ENCODE results near the gene CHRNA4. TPM values are rescaled to one million over a fixed set of nuclear protein-coding genes. Genes with fewer than 3 reads are reported as not detected.

The CHRNA4 gene
- total and polyA plus RNA-seq, 5 donors from 2014 or later: not detected

DNA sequence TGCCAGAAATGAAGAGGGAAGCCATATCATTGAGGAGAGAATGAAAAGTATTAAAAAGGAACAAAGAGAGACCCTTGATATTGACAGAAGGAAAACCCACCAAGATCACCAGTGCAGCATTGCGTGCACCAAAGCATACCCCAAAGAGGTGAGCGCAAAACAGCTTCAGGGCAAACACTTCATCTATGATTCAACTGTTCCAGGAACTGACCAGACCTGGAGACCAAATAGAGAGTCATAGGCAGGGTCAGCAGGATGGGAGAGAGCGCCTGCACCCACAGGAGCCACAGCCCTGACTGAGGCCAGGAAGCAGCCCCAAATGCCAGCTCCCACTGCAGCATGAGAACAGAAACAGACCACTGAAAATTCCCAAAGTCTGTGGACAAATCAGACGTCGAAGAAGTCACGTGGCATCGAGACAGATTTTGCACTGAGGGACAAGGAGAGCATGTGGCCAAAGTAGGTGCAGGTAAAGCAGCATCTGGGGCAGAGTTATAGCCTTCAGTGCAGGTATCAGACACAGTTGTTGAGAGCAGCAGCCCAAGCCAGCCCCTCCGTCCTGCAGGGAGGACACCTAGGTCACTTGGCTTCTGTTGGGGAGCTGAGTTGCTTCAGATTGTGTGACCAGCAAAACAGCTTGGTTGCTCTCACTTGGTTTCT lies 29.3 kb downstream of the CHRNA4 start:
- no peak for ATAC-seq (ENCODE audit: low read depth in 2 of 2)
- Histone ChIP-seq H3K36me3 (ENCODE audit: control insufficient read depth, insufficient read depth, low read length) (no peaks in the 10 kb centered on the region), H3K4me1 (ENCODE audit: control insufficient read depth, insufficient read depth, low read length, poor library complexity, severe bottlenecking) (no peaks in the 10 kb centered on the region), H3K4me3 (ENCODE audit: low read depth, low read length) (no peak overlapping the region), H3K27me3 (ENCODE audit: control insufficient read depth, insufficient read depth, low read length) (peaks cover 2% of the 10 kb centered on the region), H3K27ac (ENCODE audit: insufficient read depth, low read length, poor library complexity, severe bottlenecking) (no peak overlapping the region), H3K9me3 (ENCODE audit: control insufficient read depth in 2 of 2, low read length in 2 of 2) (peaks cover 7 to 14% of the 10 kb centered on the region in 2 experiments)
- peaks cover 0 to 18% (median 5%) of the 10 kb centered on the region in 7 donors for H3K9me3 Mint-ChIP-seq
- H3K27me3 Mint-ChIP-seq: peaks cover 8% of the 10 kb centered on the region
- no peak overlapping the region for H3K4me3 Mint-ChIP-seq
- H3K36me3 Mint-ChIP-seq: peaks cover 6% of the 10 kb centered on the region
- H3K4me1 Mint-ChIP-seq: peaks cover 0 to 4% (median 0%) of the 10 kb centered on the region in 4 donors
- no peak overlapping the region for H3K27ac Mint-ChIP-seq
- no peak for DNase-seq

DNA sequence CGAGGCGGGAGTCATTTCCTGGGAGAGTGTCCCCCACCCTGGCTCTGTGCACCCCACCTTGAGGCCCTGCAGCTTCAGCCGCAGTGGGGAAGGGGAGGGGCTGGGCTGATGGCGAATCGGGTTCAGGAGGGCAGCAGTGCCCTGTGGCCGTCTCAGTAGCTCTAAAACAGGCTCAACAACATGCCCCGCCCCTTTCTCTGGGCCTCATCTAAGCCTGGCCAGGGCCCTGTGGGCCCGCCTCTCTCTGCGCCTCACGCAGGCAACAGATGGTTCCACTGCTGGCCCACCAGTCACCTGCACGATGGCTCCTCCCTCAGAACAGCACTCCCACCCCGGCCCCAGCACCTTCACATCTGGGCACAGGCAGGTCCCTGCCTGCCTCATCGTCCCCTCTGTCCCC lies 30.2 kb downstream of the CHRNA4 start:
- Mint-ChIP-seq H3K27me3 (peaks cover 8% of the 10 kb centered on the region), H3K9me3 (peaks cover 0 to 19% (median 5%) of the 10 kb centered on the region in 7 donors), H3K27ac (no peak overlapping the region), H3K4me1 (peaks cover 0 to 5% (median 0%) of the 10 kb centered on the region in 4 donors), H3K4me3 (no peak overlapping the region), H3K36me3 (peaks cover 6% of the 10 kb centered on the region)
- H3K27me3 ChIP-seq (ENCODE audit: control insufficient read depth, insufficient read depth, low read length): no peaks in the 10 kb centered on the region
- H3K36me3 ChIP-seq (ENCODE audit: control insufficient read depth, insufficient read depth, low read length): no peaks in the 10 kb centered on the region
- H3K4me1 ChIP-seq (ENCODE audit: control insufficient read depth, insufficient read depth, low read length, poor library complexity, severe bottlenecking): peaks cover 9% of the 10 kb centered on the region
- H3K27ac ChIP-seq (ENCODE audit: insufficient read depth, low read length, poor library complexity, severe bottlenecking): no peak overlapping the region
- H3K9me3 ChIP-seq (ENCODE audit: control insufficient read depth in 2 of 2, low read length in 2 of 2): peaks cover 7 to 21% of the 10 kb centered on the region in 2 experiments
- no peak overlapping the region for H3K4me3 ChIP-seq (ENCODE audit: low read depth, low read length)
- no peak for ATAC-seq (ENCODE audit: low read depth in 2 of 2)
- DNase-seq: no peak

DNA sequence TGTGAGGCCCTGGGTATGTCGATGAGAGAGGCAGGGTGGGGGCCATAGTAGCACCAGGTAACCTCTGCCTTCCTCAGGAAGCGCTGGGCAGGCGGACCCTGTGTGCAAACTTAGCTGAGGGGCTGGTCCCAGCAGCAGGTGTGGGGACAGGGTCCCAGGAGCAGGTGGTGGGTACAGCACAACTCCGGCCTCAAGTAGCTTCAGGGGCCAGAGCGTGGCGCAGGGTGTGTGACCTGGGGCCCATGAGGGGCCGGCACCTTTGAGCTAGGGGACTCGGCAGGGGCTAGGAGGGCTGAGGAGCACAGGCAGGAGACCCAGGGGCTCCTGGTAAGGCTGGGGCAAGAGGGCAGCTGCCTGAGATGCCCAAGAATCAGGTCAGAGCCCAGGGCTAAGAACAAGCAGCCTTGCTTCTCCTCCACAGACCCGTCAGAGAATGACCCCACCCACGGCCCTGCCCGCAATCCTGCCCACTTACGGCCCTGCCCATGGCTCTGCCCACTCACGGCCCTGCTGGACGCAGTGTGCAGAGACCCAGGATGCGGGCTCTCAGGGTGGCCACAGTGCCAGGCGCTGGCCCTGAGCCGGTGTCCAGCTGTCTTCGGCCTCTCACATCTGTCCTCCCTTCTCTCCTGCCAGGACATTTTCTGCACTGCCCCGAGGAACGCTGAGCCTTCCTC lies 30.9 kb downstream of the CHRNA4 start:
- Histone ChIP-seq H3K27me3 (ENCODE audit: control insufficient read depth, insufficient read depth, low read length) (no peaks in the 10 kb centered on the region), H3K36me3 (ENCODE audit: control insufficient read depth, insufficient read depth, low read length) (no peaks in the 10 kb centered on the region), H3K4me1 (ENCODE audit: control insufficient read depth, insufficient read depth, low read length, poor library complexity, severe bottlenecking) (peaks cover 9% of the 10 kb centered on the region), H3K9me3 (ENCODE audit: control insufficient read depth in 2 of 2, low read length in 2 of 2) (peaks cover 7 to 21% of the 10 kb centered on the region in 2 experiments), H3K27ac (ENCODE audit: insufficient read depth, low read length, poor library complexity, severe bottlenecking) (no peak overlapping the region), H3K4me3 (ENCODE audit: low read depth, low read length) (no peak overlapping the region)
- Mint-ChIP-seq H3K36me3 (peaks cover 6% of the 10 kb centered on the region), H3K27me3 (peaks cover 8% of the 10 kb centered on the region), H3K9me3 (peaks cover 0 to 19% (median 5%) of the 10 kb centered on the region in 7 donors), H3K4me3 (no peak overlapping the region), H3K4me1 (peaks cover 0 to 5% (median 0%) of the 10 kb centered on the region in 4 donors), H3K27ac (no peak overlapping the region)
- no peak for ATAC-seq (ENCODE audit: low read depth in 2 of 2)
- DNase-seq: no peak

DNA sequence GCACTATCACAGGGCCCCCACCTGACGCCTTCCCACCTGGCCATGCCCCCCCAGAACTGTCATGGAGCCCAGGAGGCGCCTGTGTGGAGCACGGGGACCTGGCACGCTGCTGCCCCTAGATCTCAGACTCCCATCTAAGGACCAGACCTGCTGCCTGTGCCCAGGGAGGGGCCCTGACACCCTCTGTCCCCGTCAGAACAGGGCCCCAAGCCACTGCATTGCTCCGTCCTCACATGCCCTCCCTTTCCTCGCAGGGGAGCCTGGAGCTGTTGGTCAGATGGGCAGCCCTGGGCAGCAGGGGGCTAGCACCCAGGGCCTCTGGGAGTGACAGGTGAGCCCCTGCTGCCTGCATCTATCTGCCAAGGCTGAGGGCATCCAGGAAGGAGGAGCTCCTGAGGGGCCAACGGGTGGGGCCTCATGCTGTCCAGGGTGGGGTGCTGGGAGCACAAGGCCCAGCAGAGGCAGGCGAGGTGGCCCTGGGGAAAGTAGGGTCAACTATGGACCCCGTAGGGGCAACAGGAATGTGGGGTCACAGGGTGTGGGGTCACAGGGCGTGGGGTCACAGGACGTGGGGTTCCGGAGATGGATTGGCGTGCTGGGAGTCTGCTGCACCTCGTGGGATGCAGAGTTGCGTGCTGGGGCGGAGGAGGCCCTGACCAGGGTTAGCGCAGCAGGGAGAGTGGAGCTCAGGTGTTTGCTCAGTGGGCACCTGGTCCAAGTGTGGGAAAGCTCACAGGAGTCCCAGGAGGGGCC lies 31.6 kb downstream of the CHRNA4 start:
- Histone ChIP-seq H3K27ac (ENCODE audit: insufficient read depth, low read length, poor library complexity, severe bottlenecking) (no peak overlapping the region), H3K27me3 (ENCODE audit: control insufficient read depth, insufficient read depth, low read length) (no peaks in the 10 kb centered on the region), H3K4me1 (ENCODE audit: control insufficient read depth, insufficient read depth, low read length, poor library complexity, severe bottlenecking) (peaks cover 9% of the 10 kb centered on the region), H3K9me3 (ENCODE audit: control insufficient read depth in 2 of 2, low read length in 2 of 2) (peaks cover 7 to 21% of the 10 kb centered on the region in 2 experiments), H3K4me3 (ENCODE audit: low read depth, low read length) (no peak overlapping the region), H3K36me3 (ENCODE audit: control insufficient read depth, insufficient read depth, low read length) (no peaks in the 10 kb centered on the region)
- Mint-ChIP-seq H3K4me3 (no peak overlapping the region), H3K36me3 (peaks cover 6% of the 10 kb centered on the region), H3K4me1 (peaks cover 0 to 5% (median 0%) of the 10 kb centered on the region in 4 donors), H3K27me3 (peaks cover 8% of the 10 kb centered on the region), H3K27ac (no peak overlapping the region), H3K9me3 (peaks cover 0 to 19% (median 5%) of the 10 kb centered on the region in 7 donors)
- ATAC-seq (ENCODE audit: low read depth in 2 of 2) (no peak), DNase-seq (no peak)

DNA sequence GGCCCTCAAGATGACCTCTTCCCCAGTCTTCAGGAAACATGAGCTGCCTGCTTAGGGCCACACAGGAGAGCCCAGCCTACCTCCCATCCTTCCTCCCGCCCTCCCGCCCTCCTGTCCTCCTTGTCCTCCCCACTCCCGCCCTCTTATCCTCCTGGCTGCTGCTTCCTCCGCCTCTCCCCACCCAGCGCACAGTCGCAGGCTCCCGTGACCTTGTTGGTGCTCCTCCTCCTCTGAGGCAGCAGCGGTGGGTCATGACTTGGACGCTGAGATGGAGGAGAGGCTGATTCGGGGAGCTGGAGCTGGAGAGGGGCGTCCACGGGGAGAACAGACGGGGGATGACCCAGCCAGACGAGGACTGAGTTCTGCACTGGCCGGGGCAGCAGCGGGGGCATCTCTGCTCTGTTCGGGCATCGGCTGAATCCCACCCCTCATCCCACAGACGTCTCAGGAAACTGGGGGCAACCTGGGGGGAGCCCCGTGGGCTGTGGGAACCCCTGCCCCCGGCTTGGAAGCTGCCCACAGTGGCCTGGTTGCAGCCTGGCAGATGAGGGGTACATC lies 32.4 kb downstream of the CHRNA4 start:
- Histone ChIP-seq H3K27ac (ENCODE audit: insufficient read depth, low read length, poor library complexity, severe bottlenecking) (no peak overlapping the region), H3K27me3 (ENCODE audit: control insufficient read depth, insufficient read depth, low read length) (no peaks in the 10 kb centered on the region), H3K4me1 (ENCODE audit: control insufficient read depth, insufficient read depth, low read length, poor library complexity, severe bottlenecking) (peaks cover 9% of the 10 kb centered on the region), H3K36me3 (ENCODE audit: control insufficient read depth, insufficient read depth, low read length) (no peaks in the 10 kb centered on the region), H3K9me3 (ENCODE audit: control insufficient read depth in 2 of 2, low read length in 2 of 2) (peaks cover 7 to 21% of the 10 kb centered on the region in 2 experiments), H3K4me3 (ENCODE audit: low read depth, low read length) (no peak overlapping the region)
- Mint-ChIP-seq H3K4me1 (peaks cover 0 to 5% (median 0%) of the 10 kb centered on the region in 4 donors), H3K9me3 (peaks cover 0 to 16% (median 5%) of the 10 kb centered on the region in 7 donors), H3K27me3 (peaks cover 8% of the 10 kb centered on the region), H3K27ac (no peak overlapping the region), H3K36me3 (peaks cover 6% of the 10 kb centered on the region), H3K4me3 (no peak overlapping the region)
- DNase-seq (no peak), ATAC-seq (ENCODE audit: low read depth in 2 of 2) (no peak)

DNA sequence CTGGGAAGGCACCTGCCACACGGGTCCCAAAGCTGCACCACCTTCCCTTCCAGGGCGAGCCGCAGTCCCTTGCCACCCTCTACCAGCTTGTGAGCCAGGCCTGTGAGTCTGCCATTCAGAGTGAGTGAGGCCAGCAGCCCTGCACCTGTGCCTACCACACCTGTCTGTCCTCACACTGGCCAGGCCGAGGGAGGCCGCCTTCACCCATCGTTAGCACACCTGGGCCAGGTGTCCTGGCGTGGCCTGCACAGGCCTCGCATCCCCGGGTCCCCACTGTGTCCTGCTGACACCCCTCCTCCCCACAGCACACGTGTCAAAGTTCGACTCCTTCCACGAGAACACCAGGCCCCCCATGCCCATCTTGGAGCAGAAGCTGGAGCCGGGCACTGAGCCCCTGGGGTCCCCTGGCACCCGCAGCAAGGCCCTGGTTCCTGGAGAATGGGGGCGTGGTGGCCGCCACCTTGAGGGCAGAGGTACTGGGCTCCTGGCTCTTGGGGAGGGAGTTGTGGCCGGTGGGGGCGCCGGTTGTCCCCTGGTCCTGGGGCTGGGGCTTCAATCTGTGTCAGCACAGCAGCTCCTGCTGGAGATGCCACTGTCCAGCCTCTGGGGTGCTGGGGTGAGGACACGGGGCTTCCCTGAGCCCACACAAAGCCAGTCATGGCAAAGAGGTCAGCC lies 33.0 kb downstream of the CHRNA4 start:
- DNase-seq (no peak), ATAC-seq (ENCODE audit: low read depth in 2 of 2) (no peak)
- Mint-ChIP-seq H3K27ac (peak overlapping the region in 1 of 3 donors; percentile 56), H3K36me3 (peaks cover 6% of the 10 kb centered on the region), H3K27me3 (peaks cover 8% of the 10 kb centered on the region), H3K4me3 (no peak overlapping the region), H3K9me3 (peaks cover 0 to 11% (median 5%) of the 10 kb centered on the region in 7 donors), H3K4me1 (peaks cover 0 to 5% (median 0%) of the 10 kb centered on the region in 4 donors)
- peaks cover 7 to 21% of the 10 kb centered on the region in 2 experiments for H3K9me3 ChIP-seq (ENCODE audit: control insufficient read depth in 2 of 2, low read length in 2 of 2)
- no peaks in the 10 kb centered on the region for H3K36me3 ChIP-seq (ENCODE audit: control insufficient read depth, insufficient read depth, low read length)
- H3K4me1 ChIP-seq (ENCODE audit: control insufficient read depth, insufficient read depth, low read length, poor library complexity, severe bottlenecking): peaks cover 9% of the 10 kb centered on the region
- no peaks in the 10 kb centered on the region for H3K27me3 ChIP-seq (ENCODE audit: control insufficient read depth, insufficient read depth, low read length)
- H3K4me3 ChIP-seq (ENCODE audit: low read depth, low read length): no peak overlapping the region
- no peak overlapping the region for H3K27ac ChIP-seq (ENCODE audit: insufficient read depth, low read length, poor library complexity, severe bottlenecking)

DNA sequence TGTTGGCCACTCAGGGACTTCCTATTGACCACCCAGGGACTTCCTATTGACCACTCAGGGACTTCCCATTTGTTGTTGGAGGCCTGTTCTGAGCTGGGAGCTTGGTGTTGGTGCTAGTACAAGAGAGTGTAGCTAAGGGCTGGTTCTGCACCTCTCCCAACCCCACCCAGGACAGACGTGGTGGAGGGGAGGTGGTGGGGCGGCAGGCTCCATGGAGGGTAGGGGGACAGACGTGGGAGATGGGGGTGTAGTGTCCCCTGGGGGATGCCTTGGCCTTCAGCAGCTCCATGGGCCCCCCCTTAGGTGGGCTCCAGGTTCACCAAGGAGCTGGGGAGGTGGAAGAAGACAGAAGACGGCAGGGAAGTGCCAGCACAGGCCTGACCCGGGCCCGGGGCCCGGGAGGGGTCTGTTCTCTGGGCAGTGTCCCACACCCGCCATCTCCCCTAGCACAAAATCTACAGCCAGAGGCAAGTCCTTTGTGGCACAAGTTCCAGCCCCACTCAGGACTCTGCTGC lies 33.9 kb downstream of the CHRNA4 start:
- Histone ChIP-seq H3K27ac (ENCODE audit: insufficient read depth, low read length, poor library complexity, severe bottlenecking) (peak overlapping the region; percentile 76), H3K27me3 (ENCODE audit: control insufficient read depth, insufficient read depth, low read length) (no peaks in the 10 kb centered on the region), H3K4me1 (ENCODE audit: control insufficient read depth, insufficient read depth, low read length, poor library complexity, severe bottlenecking) (peaks cover 9% of the 10 kb centered on the region), H3K4me3 (ENCODE audit: low read depth, low read length) (no peak overlapping the region), H3K9me3 (ENCODE audit: control insufficient read depth in 2 of 2, low read length in 2 of 2) (peaks cover 7 to 21% of the 10 kb centered on the region in 2 experiments), H3K36me3 (ENCODE audit: control insufficient read depth, insufficient read depth, low read length) (no peaks in the 10 kb centered on the region)
- peaks cover 6% of the 10 kb centered on the region for H3K36me3 Mint-ChIP-seq
- H3K27me3 Mint-ChIP-seq: peaks cover 8% of the 10 kb centered on the region
- ATAC-seq (ENCODE audit: low read depth in 2 of 2) (peak in 1 of 2 donors; percentile 35), DNase-seq (no peak)
- peaks cover 0 to 11% (median 5%) of the 10 kb centered on the region in 7 donors for H3K9me3 Mint-ChIP-seq
- H3K27ac Mint-ChIP-seq: peak overlapping the region; percentile 72 to 95 (median 86)
- peaks cover 0 to 5% (median 0%) of the 10 kb centered on the region in 4 donors for H3K4me1 Mint-ChIP-seq
- peak overlapping the region in 1 of 4 donors; percentile 21 for H3K4me3 Mint-ChIP-seq

Measured in CD4-positive, CD25-positive, alpha-beta regulatory T cell (primary cell).